Brain microvascular endothelial cell (primary cell): ENCODE data around the gene ADGRL3.

ENCODE experiments used
- DNase-seq: peaks from one replicate; pipeline ENCODE4 v3.0.0-alpha.2; 2020
- H3K27ac ChIP-seq: fragments of 250-450 bp; sonication (Bioruptor Pico); 2 replicates; pipeline ENCODE4 v1.5.1; 2020; ENCODE audit warnings: mild to moderate bottlenecking, moderate library complexity
- H3K27me3 ChIP-seq: fragments of 250-450 bp; sonication (Bioruptor Pico); replicated peaks from 2 replicates; pipeline ENCODE4 v1.5.1; 2020; ENCODE audit warnings: mild to moderate bottlenecking
- H3K36me3 ChIP-seq: fragments of 250-450 bp; sonication (Bioruptor Pico); replicated peaks from 2 replicates; pipeline ENCODE4 v1.5.1; 2020; ENCODE audit warnings: mild to moderate bottlenecking
- H3K4me3 ChIP-seq: 2 replicates; pipeline ENCODE4 v1.5.1; 2011; ENCODE audit warnings: low read depth, mild to moderate bottlenecking, control low read depth, low read length, moderate library complexity
- CTCF ChIP-seq: IDR thresholded peaks from 2 replicates; pipeline ENCODE4 v1.5.1; 2011; ENCODE audit warnings: low read depth, mild to moderate bottlenecking, moderate library complexity, low read length, control low read depth, inconsistent platforms; ENCODE audit errors: missing control alignments
- in situ Hi-C: cut with HindIII; loops from 2 replicates; pipeline ENCODE4 v1.10.0; 2017; ENCODE audit warnings: low sequenced_read_pairs, low pct_ligation_motif_present

Gene ADGRL3

GRCh38 chr4:61827907-61828391 is 627.8 kb downstream of the ADGRL3 start:
- no peak for DNase-seq
- in situ Hi-C loops, result no loop called here
- Histone ChIP-seq H3K4me3 (no peak overlapping the region), H3K27ac (no peak overlapping the region), H3K27me3 (no peaks in the 10 kb centered on the region), H3K36me3 (no peaks in the 10 kb centered on the region)
- no peak for TF ChIP-seq CTCF

DNA sequence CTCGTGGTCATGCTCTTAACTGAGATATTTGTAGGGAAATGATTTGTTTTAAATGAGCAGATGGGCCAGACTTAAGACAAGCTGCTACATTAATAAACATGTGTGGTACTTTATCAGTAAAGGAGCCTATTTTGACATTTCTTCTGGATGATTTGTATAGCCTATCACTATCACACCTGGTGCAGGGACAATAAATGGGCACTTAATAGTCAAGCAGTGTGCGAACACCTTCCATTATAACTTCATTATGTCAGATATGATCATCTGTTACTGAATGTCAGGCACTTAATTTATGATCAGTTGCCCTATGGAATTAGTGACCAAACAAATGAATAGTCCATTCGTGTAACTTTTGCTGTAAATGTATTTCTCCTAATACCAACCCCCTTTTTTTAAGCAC is 628.8 kb downstream of the ADGRL3 start:
- Histone ChIP-seq H3K27me3 (no peaks in the 10 kb centered on the region), H3K4me3 (no peak overlapping the region), H3K36me3 (no peaks in the 10 kb centered on the region), H3K27ac (no peak overlapping the region)
- TF ChIP-seq CTCF, result no peak
- no peak for DNase-seq
- in situ Hi-C loops, result no loop called here

GRCh38 chr4:61831987-61832386 is 631.9 kb downstream of the ADGRL3 start:
- Histone ChIP-seq H3K36me3 (no peaks in the 10 kb centered on the region), H3K27me3 (no peaks in the 10 kb centered on the region), H3K27ac (no peak overlapping the region), H3K4me3 (no peak overlapping the region)
- no peak for TF ChIP-seq CTCF
- no peak for DNase-seq
- in situ Hi-C loops, result no loop called here

DNA sequence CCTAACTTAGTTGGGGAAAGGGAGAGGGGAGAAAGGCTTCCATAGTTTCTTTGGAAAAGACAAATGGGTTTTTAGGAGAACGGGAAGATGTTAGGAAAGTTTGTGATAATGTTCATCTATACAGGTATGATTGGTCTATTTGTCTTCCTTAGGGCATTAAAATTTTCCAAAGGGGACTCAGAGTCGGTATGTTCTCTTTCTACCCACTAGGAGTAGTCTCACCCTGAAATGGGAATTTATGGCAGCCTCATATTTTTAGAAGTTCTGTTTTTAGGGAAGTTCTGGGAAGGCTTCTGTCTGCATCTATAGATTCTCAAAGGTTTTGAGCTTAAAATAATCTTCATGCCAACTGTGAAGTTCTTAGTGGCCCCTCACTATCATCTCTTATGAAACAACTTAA is 637.3 kb downstream of the ADGRL3 start:
- TF ChIP-seq CTCF, result no peak
- in situ Hi-C loops, result no loop called here
- Histone ChIP-seq H3K27me3 (no peaks in the 10 kb centered on the region), H3K4me3 (no peak overlapping the region), H3K36me3 (no peaks in the 10 kb centered on the region), H3K27ac (no peak overlapping the region)
- DNase-seq, result no peak

GRCh38 chr4:61838072-61838471 is 637.9 kb downstream of the ADGRL3 start:
- in situ Hi-C loops, result no loop called here
- H3K36me3 ChIP-seq, result no peaks in the 10 kb centered on the region

More at GRCh38 chr4:61838072-61838471, 637.9 kb downstream of the ADGRL3 start:
- H3K27me3 ChIP-seq, result no peaks in the 10 kb centered on the region
- H3K4me3 ChIP-seq, result no peak overlapping the region
- H3K27ac ChIP-seq, result no peak overlapping the region
- no peak for TF ChIP-seq CTCF
- no peak for DNase-seq
